ENCODE results near the gene FMC1.

The FMC1 gene

DNA sequence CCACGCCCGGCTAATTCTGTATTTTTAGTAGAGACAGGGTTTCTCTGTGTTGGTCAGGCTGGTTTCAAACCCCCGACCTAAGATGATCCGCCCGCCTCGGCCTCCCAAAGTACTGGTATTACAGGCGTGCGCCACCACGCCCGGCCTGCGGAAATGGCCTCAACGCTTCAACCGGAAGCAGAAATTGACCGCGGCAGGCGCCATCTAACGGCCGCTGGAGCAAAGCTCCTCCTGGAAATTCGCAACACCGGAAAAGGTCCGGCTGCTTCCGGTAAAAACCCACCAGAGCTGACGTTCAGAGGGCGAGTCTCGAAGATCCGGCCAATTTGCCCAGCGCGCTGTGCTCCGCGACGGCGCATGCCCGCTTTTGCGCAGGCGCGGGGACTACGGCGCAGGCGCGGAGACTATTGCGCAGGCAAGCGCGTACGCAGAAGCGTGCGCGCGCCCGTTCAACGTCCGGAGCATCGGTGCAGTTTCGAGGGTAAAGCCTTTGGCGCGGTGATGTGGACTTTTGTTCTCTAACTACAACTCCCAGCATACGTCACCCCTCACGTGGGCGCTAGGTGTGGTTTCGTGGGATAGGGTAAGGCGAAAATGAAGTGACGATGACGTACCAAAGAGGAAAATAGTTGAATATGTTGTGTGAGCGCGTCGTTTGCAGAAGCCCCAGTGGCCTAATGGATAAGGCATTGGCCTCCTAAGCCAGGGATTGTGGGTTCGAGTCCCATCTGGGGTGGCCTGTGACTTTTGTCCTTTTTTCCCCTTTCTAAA lies 915 bp upstream of the FMC1 start (continued):
- TF ChIP-seq KLF1 (tag by site-specific recombination; IDR thresholded peaks at IDR 0.05) = peak; percentile 59
- no peak for TF ChIP-seq ZNF549 (tag by site-specific recombination; IDR thresholded peaks at IDR 0.05)
- TF ChIP-seq ZNF2 (tag by site-specific recombination; IDR thresholded peaks at IDR 0.05) = peak; percentile 64
- TF ChIP-seq HOXA7 (CRISPR knock-in tag; IDR thresholded peaks at IDR 0.05; ENCODE audit: borderline replicate concordance) = no peak
- TF ChIP-seq, protein P1, sequence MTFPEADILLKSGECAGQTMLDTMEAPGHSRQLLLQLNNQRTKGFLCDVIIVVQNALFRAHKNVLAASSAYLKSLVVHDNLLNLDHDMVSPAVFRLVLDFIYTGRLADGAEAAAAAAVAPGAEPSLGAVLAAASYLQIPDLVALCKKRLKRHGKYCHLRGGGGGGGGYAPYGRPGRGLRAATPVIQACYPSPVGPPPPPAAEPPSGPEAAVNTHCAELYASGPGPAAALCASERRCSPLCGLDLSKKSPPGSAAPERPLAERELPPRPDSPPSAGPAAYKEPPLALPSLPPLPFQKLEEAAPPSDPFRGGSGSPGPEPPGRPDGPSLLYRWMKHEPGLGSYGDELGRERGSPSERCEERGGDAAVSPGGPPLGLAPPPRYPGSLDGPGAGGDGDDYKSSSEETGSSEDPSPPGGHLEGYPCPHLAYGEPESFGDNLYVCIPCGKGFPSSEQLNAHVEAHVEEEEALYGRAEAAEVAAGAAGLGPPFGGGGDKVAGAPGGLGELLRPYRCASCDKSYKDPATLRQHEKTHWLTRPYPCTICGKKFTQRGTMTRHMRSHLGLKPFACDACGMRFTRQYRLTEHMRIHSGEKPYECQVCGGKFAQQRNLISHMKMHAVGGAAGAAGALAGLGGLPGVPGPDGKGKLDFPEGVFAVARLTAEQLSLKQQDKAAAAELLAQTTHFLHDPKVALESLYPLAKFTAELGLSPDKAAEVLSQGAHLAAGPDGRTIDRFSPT (tag by site-specific recombination; IDR thresholded peaks at IDR 0.05) = no peak
- TF ChIP-seq ZNF155 (tag by site-specific recombination; IDR thresholded peaks at IDR 0.05) = no peak
- TF ChIP-seq ZBTB8A (tag by site-specific recombination; IDR thresholded peaks at IDR 0.05) = no peak; the same call in 1 of the 2 replicates
- TF ChIP-seq ZNF529 (tag by site-specific recombination; IDR thresholded peaks at IDR 0.05; ENCODE audit: insufficient replicate concordance) = no peak
- TF ChIP-seq ZNF221 (tag by site-specific recombination; IDR thresholded peaks at IDR 0.05; ENCODE audit: borderline replicate concordance) = no peak; the same call in 1 of the 2 replicates
- no peak for TF ChIP-seq ZNF560 (tag by site-specific recombination; IDR thresholded peaks at IDR 0.05; ENCODE audit: borderline replicate concordance)
- TF ChIP-seq ZNF433 (tag by site-specific recombination; IDR thresholded peaks at IDR 0.05; ENCODE audit: low read depth) = no peak
- TF ChIP-seq, protein P2, sequence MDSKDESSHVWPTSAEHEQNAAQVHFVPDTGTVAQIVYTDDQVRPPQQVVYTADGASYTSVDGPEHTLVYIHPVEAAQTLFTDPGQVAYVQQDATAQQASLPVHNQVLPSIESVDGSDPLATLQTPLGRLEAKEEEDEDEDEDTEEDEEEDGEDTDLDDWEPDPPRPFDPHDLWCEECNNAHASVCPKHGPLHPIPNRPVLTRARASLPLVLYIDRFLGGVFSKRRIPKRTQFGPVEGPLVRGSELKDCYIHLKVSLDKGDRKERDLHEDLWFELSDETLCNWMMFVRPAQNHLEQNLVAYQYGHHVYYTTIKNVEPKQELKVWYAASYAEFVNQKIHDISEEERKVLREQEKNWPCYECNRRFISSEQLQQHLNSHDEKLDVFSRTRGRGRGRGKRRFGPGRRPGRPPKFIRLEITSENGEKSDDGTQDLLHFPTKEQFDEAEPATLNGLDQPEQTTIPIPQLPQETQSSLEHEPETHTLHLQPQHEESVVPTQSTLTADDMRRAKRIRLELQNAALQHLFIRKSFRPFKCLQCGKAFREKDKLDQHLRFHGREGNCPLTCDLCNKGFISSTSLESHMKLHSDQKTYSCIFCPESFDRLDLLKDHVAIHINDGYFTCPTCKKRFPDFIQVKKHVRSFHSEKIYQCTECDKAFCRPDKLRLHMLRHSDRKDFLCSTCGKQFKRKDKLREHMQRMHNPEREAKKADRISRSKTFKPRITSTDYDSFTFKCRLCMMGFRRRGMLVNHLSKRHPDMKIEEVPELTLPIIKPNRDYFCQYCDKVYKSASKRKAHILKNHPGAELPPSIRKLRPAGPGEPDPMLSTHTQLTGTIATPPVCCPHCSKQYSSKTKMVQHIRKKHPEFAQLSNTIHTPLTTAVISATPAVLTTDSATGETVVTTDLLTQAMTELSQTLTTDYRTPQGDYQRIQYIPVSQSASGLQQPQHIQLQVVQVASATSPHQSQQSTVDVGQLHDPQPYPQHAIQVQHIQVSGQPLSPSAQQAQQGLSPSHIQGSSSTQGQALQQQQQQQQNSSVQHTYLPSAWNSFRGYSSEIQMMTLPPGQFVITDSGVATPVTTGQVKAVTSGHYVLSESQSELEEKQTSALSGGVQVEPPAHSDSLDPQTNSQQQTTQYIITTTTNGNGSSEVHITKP (tag by site-specific recombination; IDR thresholded peaks at IDR 0.05) = no peak
- TF ChIP-seq ZNF654 (tag by site-specific recombination; IDR thresholded peaks at IDR 0.05; ENCODE audit: low read depth) = peak; percentile 30
- TF ChIP-seq, protein P3, sequence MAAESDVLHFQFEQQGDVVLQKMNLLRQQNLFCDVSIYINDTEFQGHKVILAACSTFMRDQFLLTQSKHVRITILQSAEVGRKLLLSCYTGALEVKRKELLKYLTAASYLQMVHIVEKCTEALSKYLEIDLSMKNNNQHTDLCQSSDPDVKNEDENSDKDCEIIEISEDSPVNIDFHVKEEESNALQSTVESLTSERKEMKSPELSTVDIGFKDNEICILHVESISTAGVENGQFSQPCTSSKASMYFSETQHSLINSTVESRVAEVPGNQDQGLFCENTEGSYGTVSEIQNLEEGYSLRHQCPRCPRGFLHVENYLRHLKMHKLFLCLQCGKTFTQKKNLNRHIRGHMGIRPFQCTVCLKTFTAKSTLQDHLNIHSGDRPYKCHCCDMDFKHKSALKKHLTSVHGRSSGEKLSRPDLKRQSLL (tag by site-specific recombination; IDR thresholded peaks at IDR 0.05) = no peak; the same call in 1 of the 2 replicates
- peak; percentile 81 for TF ChIP-seq SP7 (tag by site-specific recombination; IDR thresholded peaks at IDR 0.05)
- TF ChIP-seq, protein P4, sequence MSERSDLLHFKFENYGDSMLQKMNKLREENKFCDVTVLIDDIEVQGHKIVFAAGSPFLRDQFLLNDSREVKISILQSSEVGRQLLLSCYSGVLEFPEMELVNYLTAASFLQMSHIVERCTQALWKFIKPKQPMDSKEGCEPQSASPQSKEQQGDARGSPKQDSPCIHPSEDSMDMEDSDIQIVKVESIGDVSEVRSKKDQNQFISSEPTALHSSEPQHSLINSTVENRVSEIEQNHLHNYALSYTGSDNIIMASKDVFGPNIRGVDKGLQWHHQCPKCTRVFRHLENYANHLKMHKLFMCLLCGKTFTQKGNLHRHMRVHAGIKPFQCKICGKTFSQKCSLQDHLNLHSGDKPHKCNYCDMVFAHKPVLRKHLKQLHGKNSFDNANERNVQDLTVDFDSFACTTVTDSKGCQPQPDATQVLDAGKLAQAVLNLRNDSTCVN (tag by site-specific recombination; optimal IDR thresholded peaks at IDR 0.05) = peak; percentile 99
- no peak for TF ChIP-seq ZNF302 (tag by site-specific recombination; IDR thresholded peaks at IDR 0.05; ENCODE audit: low read depth)
- TF ChIP-seq, protein P5, sequence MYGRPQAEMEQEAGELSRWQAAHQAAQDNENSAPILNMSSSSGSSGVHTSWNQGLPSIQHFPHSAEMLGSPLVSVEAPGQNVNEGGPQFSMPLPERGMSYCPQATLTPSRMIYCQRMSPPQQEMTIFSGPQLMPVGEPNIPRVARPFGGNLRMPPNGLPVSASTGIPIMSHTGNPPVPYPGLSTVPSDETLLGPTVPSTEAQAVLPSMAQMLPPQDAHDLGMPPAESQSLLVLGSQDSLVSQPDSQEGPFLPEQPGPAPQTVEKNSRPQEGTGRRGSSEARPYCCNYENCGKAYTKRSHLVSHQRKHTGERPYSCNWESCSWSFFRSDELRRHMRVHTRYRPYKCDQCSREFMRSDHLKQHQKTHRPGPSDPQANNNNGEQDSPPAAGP (tag by site-specific recombination; IDR thresholded peaks at IDR 0.05) = peak; percentile 85
- no peak for TF ChIP-seq ZNF416 (tag by site-specific recombination; IDR thresholded peaks at IDR 0.05)
- peak; percentile 55; the same call in 1 of the 2 replicates for TF ChIP-seq ZNF785 (tag by site-specific recombination; IDR thresholded peaks at IDR 0.05)
- no peak for TF ChIP-seq ZNF777 (tag by site-specific recombination; IDR thresholded peaks at IDR 0.05; ENCODE audit: borderline replicate concordance)
- TF ChIP-seq, protein P6, sequence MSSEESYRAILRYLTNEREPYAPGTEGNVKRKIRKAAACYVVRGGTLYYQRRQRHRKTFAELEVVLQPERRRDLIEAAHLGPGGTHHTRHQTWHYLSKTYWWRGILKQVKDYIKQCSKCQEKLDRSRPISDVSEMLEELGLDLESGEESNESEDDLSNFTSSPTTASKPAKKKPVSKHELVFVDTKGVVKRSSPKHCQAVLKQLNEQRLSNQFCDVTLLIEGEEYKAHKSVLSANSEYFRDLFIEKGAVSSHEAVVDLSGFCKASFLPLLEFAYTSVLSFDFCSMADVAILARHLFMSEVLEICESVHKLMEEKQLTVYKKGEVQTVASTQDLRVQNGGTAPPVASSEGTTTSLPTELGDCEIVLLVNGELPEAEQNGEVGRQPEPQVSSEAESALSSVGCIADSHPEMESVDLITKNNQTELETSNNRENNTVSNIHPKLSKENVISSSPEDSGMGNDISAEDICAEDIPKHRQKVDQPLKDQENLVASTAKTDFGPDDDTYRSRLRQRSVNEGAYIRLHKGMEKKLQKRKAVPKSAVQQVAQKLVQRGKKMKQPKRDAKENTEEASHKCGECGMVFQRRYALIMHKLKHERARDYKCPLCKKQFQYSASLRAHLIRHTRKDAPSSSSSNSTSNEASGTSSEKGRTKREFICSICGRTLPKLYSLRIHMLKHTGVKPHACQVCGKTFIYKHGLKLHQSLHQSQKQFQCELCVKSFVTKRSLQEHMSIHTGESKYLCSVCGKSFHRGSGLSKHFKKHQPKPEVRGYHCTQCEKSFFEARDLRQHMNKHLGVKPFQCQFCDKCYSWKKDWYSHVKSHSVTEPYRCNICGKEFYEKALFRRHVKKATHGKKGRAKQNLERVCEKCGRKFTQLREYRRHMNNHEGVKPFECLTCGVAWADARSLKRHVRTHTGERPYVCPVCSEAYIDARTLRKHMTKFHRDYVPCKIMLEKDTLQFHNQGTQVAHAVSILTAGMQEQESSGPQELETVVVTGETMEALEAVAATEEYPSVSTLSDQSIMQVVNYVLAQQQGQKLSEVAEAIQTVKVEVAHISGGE (tag by site-specific recombination; conservative IDR thresholded peaks at IDR 0.05; ENCODE audit: low read depth) = peak; percentile 98
- TF ChIP-seq OVOL3 (tag by site-specific recombination; IDR thresholded peaks at IDR 0.05) = no peak
- TF ChIP-seq ZNF426 (tag by site-specific recombination; IDR thresholded peaks at IDR 0.05) = no peak
